Caki2 (cell line): ENCODE measurements around the gene GABRA4. TPM values are rescaled to one million over a fixed set of nuclear protein-coding genes. Genes with fewer than 3 reads are reported as not detected.

Experiments
- DNase-seq: peaks from one replicate; pipeline ENCODE4 v3.0.0-alpha.2; 2015; ENCODE audit warnings: low read depth
- in situ Hi-C: cut with HindIII; loops from 2 replicates; pipeline ENCODE4 v1.10.0; 2016; ENCODE audit warnings: low sequenced_read_pairs, low pct_unique_long_range_greater_than_20kb, mixed read lengths
- total RNA-seq: library from RNA; depleted of rRNA; stranded (reverse); fragments of >200 nt; shearing (Covaris generic); gene quantifications from 2 replicates; pipeline ENCODE4 v1.2.3, GENCODE V29; 2014; ENCODE audit warnings: low replicate concordance; rRNA removed

GABRA4 gene
- total RNA-seq, 1 experiment from 2014 or later: not detected

- in situ Hi-C loops: no loop called here
Observed at GRCh38 chr4:46870411-46870810, 123.0 kb downstream of the GABRA4 start.

More at GRCh38 chr4:46870411-46870810, 123.0 kb downstream of the GABRA4 start:
- DNase-seq: no peak

Other genes starting within 250 kb of the GABRA4 start
- gene COX7B2, start 84.3 kb downstream of the GABRA4 start, total RNA-seq: not detected in 2 replicates
- 1.3 and 1.9 TPM in 2 replicates for gene GABRB1, start 38.0 kb upstream of the GABRA4 start, total RNA-seq